Cardiac fibroblast (primary cell): ENCODE results near the gene KLF3.
A peak's percentile ranks its signal among the peaks of the same experiment; 100 is the strongest.
"Not testable (repeated sequence)": the region's sequence is repeated elsewhere in the genome, so short reads cannot be mapped to it uniquely, and the experiment has no call there.

Source experiments
- DNase-seq, 2 donors: peaks; one replicate each; pipeline versions ENCODE4 v3.0.0 to v3.0.0-alpha.2; 2010; ENCODE audit warnings: low read depth in 2 of 2
- H3K4me3 ChIP-seq, 2 donors: replicated peaks in 1 of 2; 1 replicate in 1 of 2; 2 replicates in 1 of 2; pipeline ENCODE4 v1.5.1; 2011; ENCODE audit warnings: low read depth in 2 of 2, low read length in 2 of 2, mild to moderate bottlenecking in 2 of 2, moderate library complexity in 1 of 2
- CTCF ChIP-seq: IDR thresholded peaks from one replicate; pipeline ENCODE4 v1.5.1; 2011; ENCODE audit warnings: low read depth, mild to moderate bottlenecking, low read length, inconsistent platforms

The KLF3 gene

GRCh38 chr4:38620527-38621027, 43.4 kb upstream of the KLF3 start:
- no peak for TF ChIP-seq CTCF
- DNase-seq = no peak
- no peak overlapping the region for H3K4me3 ChIP-seq

DNA sequence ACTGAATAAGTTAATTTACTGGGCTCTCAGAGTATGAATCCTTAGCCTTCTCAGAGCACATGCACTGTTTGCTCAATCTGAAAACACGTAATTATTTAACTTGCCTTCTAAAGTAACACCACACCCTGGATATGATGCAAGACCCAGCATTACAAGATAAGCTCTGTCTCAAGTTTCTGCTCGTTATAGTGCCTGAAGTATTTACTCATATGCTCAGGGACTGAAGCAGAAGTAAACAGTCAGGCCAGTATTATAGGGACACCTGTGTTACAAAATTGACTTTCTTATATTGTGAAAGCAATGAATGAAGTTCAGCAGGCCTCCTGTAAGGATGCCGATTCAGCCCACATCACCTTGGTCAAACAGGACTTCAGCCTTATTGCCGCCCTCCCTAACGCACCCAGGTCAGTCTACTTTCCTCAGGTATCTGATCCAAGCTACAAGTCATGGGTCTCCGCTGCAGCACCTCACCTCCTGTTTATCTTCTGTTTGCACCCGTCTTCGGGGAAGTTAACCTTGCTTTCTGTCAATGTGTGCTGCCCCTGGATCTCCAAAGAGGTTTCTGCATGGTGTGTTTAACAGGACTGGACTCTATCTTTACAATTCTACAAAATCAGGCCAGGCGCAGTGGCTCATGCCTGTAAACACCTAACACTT, 42.8 kb upstream of the KLF3 start:
- peak; percentile 69 to 89 for DNase-seq
- H3K4me3 ChIP-seq = no peak overlapping the region
- TF ChIP-seq CTCF = no peak

- H3K4me3 ChIP-seq = no peak overlapping the region
- DNase-seq = no peak
- TF ChIP-seq CTCF = no peak
These were observed 42.2 kb upstream of the KLF3 start for GRCh38 chr4:38621831-38622230.

DNA sequence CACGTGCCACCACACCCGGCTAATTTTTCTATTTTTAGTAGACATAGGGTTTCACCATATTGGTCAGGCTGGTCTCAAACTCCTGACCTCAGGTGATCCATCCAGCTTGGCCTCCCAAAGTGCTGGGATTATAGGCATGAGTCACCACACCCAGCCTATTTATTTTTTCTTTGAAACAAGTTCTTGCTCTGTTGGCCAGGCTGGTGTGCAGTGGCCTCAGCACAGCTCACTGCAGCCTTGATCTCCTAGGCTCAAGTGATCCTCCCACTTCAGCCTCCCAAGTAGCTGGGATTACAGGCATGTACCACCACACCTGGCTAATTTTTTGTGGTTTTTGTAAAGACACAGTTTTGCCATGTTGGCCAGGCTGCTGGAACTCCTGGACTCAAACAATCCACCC, 41.7 kb upstream of the KLF3 start:
- DNase-seq, H3K4me3 ChIP-seq: not testable (repeated sequence)

DNA sequence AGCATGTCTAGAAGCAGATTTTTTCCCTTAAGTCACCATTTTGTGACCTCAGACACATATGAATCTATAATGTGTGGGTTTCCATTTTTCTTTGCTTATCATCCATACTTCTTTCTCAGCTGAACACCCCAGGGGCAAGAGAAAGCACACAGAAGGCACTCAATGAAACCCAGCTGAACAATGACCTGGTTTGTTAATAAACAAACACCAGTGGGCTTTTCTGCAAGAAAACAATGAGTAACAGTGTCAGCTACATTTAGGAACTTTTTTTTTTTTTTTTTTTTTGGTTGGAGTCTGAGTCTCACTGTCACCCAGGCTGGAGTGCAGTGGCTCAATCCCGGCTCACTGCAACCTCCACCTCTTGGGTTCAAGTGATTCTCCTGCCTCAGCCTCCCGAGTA, 40.7 kb upstream of the KLF3 start:
- no peak overlapping the region for H3K4me3 ChIP-seq
- no peak for DNase-seq
- TF ChIP-seq CTCF = no peak

DNA sequence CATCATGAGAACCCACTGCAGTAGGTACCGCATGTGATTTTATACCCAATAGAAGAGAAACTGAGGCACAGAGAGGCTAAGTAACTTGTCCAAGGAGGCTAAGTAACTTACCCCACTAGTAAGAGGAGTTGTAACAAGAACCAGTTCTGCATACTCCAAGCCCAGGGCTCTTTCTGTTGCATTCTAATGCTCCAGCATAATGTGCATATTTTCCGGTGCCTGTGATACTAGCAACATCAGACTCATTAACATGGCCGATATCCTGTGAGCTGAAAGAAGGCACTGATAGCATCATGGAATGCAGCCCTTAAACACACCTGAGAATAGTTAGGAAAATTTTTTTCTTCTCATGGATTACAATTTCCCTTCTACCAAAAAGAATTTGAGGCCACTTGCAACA, 39.7 kb upstream of the KLF3 start:
- TF ChIP-seq CTCF = no peak
- H3K4me3 ChIP-seq = no peak overlapping the region
- no peak for DNase-seq

GRCh38 chr4:38625508-38625907, 38.5 kb upstream of the KLF3 start:
- no peak for DNase-seq
- H3K4me3 ChIP-seq = no peak overlapping the region
- no peak for TF ChIP-seq CTCF

- DNase-seq, H3K4me3 ChIP-seq: not testable (repeated sequence)
These were observed 37.0 kb upstream of the KLF3 start for GRCh38 chr4:38626901-38627444.
